ENCODE results near the gene ANKS3. TPM values are rescaled to one million over a fixed set of nuclear protein-coding genes. Genes with fewer than 3 reads are reported as not detected.

The ANKS3 gene
- total RNA-seq, 2 donors from 2014 or later, result 29.8 to 41.8 TPM

DNA sequence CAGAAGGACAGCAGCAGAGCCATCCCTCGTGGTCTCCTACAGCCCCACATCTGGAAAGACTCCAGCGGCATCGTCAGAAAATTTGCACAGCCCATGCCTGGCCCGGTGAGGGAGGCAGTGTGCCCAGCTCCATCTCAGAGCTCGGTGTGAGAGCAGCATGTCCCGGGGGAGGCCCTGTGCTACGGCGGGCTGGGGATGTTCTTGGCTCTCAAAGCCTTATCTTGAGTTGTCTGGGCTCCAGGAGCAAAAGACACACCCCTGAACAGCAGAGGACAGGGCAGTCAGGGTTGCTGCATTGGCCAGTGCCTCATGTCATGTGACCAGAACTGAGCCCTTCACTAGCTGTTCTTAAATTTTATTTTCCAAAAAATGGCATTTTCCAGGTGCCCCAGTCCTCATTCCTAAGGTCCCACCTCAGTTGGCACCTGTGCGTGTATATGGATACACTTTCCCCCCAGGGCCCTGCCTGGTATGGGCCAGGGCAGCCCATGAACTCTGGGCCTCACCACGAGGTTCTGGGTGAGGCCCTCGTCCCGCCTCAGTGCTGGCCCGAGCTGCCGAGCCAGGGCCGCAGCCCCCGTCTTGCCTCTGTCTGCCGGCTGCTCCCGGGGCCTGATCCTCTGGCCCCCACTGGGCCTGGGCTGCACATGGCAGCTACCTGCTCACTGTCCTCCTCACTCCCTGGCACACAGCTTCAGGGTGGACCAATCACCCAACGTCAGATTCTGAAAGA, 37.7 kb downstream of the ANKS3 start:
- peaks cover 34% of the 10 kb centered on the region for H3K36me3 ChIP-seq

DNA sequence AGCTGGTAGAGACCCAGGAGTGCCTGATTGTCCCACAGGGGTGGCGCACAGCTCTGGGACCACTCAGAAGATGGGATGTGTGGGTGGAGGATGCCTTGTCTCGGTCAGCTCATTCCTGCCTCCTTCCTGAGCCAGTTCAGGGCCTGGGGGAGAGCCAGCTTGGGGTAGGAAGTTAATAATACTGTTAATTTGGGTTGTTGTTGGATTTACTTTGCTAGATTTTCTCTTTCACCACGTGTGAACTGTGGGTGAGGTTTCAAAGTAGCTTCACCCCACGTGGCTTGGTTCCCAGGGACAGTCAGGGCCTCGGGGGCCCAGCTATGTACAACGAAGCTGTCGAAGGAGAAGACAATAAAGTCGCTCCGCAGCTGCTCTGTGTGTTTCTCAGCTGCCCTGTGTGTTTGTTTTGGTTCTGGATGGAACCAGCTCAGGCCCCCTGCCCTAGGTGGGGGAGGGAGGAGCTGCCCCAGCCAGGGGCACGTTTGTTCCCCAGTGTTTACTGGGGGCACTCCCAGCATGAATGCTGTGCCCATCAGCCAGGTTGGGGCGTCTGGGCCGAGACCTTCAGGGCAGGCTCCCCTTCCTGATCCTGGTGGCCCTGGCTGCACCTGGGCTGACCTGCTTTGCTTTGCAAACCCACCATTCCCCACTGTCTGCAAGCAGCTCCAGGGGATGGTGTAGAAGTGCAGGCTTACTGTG, 38.4 kb downstream of the ANKS3 start:
- Histone ChIP-seq H3K4me3 (no peak overlapping the region), H3K27me3 (replicated peaks; ENCODE audit: insufficient read depth) (no peaks in the 10 kb centered on the region), H3K36me3 (peaks cover 31% of the 10 kb centered on the region), H3K9me3 (no peaks in the 10 kb centered on the region), H3K27ac (peak overlapping the region; percentile 82 to 90), H3K4me1 (ENCODE audit: control insufficient read depth in 1 of 2, low read depth in 2 of 2) (peaks cover 0 to 34% of the 10 kb centered on the region in 2 donors)
- no peak for DNase-seq (ENCODE audit: low spot score)
- no peak for ATAC-seq (ENCODE audit: insufficient number of reproducible peaks, low FRiP score, low read depth)
- TF ChIP-seq, protein P1, sequence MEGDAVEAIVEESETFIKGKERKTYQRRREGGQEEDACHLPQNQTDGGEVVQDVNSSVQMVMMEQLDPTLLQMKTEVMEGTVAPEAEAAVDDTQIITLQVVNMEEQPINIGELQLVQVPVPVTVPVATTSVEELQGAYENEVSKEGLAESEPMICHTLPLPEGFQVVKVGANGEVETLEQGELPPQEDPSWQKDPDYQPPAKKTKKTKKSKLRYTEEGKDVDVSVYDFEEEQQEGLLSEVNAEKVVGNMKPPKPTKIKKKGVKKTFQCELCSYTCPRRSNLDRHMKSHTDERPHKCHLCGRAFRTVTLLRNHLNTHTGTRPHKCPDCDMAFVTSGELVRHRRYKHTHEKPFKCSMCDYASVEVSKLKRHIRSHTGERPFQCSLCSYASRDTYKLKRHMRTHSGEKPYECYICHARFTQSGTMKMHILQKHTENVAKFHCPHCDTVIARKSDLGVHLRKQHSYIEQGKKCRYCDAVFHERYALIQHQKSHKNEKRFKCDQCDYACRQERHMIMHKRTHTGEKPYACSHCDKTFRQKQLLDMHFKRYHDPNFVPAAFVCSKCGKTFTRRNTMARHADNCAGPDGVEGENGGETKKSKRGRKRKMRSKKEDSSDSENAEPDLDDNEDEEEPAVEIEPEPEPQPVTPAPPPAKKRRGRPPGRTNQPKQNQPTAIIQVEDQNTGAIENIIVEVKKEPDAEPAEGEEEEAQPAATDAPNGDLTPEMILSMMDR (IDR thresholded peaks at IDR 0.05), result no peak

More for the DNA sequence above, 37.7 kb downstream of the ANKS3 start:
- DNase-seq (ENCODE audit: low spot score), result no peak
- Histone ChIP-seq H3K27me3 (replicated peaks; ENCODE audit: insufficient read depth) (no peaks in the 10 kb centered on the region), H3K27ac (no peak overlapping the region), H3K4me3 (no peak overlapping the region), H3K9me3 (no peaks in the 10 kb centered on the region), H3K4me1 (ENCODE audit: control insufficient read depth in 1 of 2, low read depth in 2 of 2) (peaks cover 0 to 34% of the 10 kb centered on the region in 2 donors)
- TF ChIP-seq, protein P1 (IDR thresholded peaks at IDR 0.05), result no peak
- ATAC-seq (ENCODE audit: insufficient number of reproducible peaks, low FRiP score, low read depth), result no peak

GRCh38 chr16:4694642-4695451, 39.2 kb downstream of the ANKS3 start:
- H3K36me3 ChIP-seq, result peaks cover 24% of the 10 kb centered on the region
- no peaks in the 10 kb centered on the region for H3K9me3 ChIP-seq
- no peaks in the 10 kb centered on the region for H3K27me3 ChIP-seq (replicated peaks; ENCODE audit: insufficient read depth)
- peak overlapping the region; percentile 98 for H3K4me3 ChIP-seq
- no peak for ATAC-seq (ENCODE audit: insufficient number of reproducible peaks, low FRiP score, low read depth)
- no peak for DNase-seq (ENCODE audit: low spot score)
- peaks cover 0 to 34% of the 10 kb centered on the region in 2 donors for H3K4me1 ChIP-seq (ENCODE audit: control insufficient read depth in 1 of 2, low read depth in 2 of 2)
- H3K27ac ChIP-seq, result peak overlapping the region; percentile 82 to 90
- TF ChIP-seq, protein P1 (IDR thresholded peaks at IDR 0.05), result no peak

DNA sequence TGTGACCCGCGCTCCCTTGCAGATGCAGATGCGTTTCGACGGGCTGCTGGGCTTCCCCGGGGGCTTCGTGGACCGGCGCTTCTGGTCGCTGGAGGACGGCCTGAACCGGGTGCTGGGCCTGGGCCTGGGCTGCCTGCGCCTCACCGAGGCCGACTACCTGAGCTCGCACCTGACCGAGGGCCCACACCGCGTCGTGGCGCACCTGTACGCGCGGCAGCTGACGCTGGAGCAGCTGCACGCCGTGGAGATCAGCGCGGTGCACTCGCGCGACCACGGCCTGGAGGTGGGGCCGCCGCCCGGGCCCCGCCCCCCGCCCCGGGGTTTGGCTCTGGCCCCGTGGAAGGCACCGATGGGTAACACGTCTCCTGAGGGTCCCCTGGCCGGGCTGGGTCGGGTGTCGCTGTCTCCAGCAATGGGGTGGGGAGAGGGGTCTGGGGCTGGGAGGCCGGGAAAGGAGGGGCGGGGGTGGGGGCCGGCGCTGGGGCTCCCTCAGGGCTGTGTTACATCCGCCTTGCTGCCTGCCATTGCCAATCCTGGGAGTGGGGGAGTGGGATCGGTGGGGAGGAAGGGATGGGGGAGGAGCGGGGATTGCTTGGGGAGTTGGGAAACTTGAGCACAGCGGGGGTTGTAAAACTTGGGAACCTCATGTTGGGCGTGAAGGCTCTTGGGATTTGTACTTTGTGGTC, 40.0 kb downstream of the ANKS3 start:
- peak overlapping the region; percentile 82 to 90 for H3K27ac ChIP-seq
- no peak for DNase-seq (ENCODE audit: low spot score)

More for the DNA sequence above, 40.0 kb downstream of the ANKS3 start:
- H3K36me3 ChIP-seq, result peaks cover 19% of the 10 kb centered on the region
- no peak for ATAC-seq (ENCODE audit: insufficient number of reproducible peaks, low FRiP score, low read depth)
- no peaks in the 10 kb centered on the region for H3K27me3 ChIP-seq (replicated peaks; ENCODE audit: insufficient read depth)
- peaks cover 0 to 34% of the 10 kb centered on the region in 2 donors for H3K4me1 ChIP-seq (ENCODE audit: control insufficient read depth in 1 of 2, low read depth in 2 of 2)
- no peaks in the 10 kb centered on the region for H3K9me3 ChIP-seq
- TF ChIP-seq, protein P1 (IDR thresholded peaks at IDR 0.05), result no peak
- peak overlapping the region; percentile 98 for H3K4me3 ChIP-seq

Data from thoracic aorta (tissue), 2 donors.